ENCODE results near the gene CDC42SE2.
"Not testable (repeated sequence)": the region's sequence is repeated elsewhere in the genome, so short reads cannot be mapped to it uniquely, and the experiment has no call there.

Gene CDC42SE2

GRCh38 chr5:131252824-131253171, 11.1 kb upstream of the CDC42SE2 start:
- DNase-seq: peak; percentile 93

- DNase-seq: not testable (repeated sequence)
These were observed 9.8 kb upstream of the CDC42SE2 start for GRCh38 chr5:131254025-131254424.

DNA sequence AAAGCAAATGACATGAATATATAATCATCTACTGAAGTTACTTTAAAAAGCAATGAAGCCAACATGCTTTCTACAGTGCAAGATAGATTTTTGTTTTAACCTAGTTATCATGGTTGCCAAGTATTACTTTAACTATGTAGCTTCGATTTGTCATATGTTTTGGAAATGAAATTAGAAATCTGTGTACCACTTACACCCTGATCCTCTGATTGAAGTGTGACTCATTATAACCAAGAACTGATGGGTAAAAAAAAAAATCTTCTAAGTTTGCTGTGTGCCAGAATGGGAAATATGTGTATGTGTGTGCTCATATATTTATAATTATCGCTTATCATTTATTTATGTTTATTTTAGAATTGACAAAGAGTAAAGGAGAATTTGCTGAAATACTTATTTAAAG, 9.1 kb upstream of the CDC42SE2 start:
- DNase-seq: peak; percentile 65

GRCh38 chr5:131256507-131256823, 7.4 kb upstream of the CDC42SE2 start:
- DNase-seq: no peak

DNA sequence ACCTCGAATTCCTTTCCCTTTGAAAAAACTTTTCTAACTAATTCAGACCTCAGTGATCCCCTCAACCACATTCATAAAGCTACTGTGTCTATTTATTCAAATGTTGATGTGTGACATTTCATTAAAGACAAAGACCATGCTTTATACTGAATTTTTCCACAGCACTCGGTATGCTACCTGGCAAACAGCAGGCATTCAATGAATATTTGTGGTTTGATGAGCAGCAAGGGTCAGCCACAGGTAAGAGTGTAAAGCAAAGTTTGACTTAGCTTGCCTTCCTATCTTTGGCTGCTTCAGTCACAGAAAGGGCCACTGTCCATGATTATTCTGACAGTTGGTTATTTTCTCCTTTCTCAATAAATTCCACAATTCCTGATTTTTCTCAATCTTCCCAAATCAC, 5.1 kb upstream of the CDC42SE2 start:
- no peak for DNase-seq

- DNase-seq: no peak
These were observed 4.5 kb upstream of the CDC42SE2 start for GRCh38 chr5:131259326-131259725.

DNA sequence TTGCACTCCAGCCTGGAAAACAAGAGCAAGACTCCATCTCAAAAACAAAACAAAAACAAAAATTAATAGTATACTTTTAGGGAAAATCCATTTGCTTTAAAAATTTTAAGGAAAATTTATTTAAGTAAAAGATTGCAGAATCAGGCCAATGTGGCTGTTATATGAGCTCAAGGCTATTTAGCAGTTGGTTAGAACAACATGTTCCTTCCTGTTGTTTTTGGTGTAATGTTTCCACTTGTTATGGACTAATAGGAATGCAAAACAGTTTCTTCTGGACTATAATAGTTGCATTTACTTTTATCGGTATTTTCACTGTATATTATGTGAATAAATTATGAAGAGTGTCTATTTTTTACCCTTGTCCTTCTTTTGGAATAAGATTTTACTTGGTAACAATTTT, 3.0 kb upstream of the CDC42SE2 start:
- no peak for DNase-seq

- no peak for DNase-seq
These were observed 2.4 kb upstream of the CDC42SE2 start for GRCh38 chr5:131261483-131261882.

GRCh38 chr5:131262953-131263541, 806 bp upstream of the CDC42SE2 start:
- no peak for DNase-seq

- DNase-seq: peak; percentile 64
These were observed 722 bp downstream of the CDC42SE2 start for GRCh38 chr5:131264451-131265099.

DNA sequence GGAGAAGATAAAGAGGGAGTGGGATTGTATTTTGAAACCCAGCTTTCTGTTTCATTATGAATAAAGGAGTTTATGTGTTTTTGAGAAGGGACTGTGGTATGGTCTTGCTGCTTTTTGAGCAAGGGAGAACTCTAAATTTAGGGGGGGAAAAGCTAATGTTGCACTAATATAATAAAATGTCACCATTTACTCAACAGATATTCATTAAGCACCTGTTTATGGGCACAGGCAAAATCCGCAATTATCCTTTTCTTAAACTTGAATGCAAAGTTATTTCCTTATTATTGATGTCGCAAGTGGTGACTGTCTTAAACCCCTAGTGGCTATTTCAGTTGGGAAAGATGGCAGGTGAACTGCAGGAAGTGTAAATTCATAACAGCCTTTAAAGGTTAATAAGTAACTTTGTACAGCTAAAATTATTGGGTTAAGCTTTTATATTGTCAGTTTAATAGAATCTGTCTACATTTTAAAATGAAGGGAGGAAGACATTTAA, 1.5 kb downstream of the CDC42SE2 start:
- peak; percentile 64 for DNase-seq

- no peak for DNase-seq
These were observed 2.7 kb downstream of the CDC42SE2 start for GRCh38 chr5:131266370-131267060.

- DNase-seq: no peak
These were observed 5.0 kb downstream of the CDC42SE2 start for GRCh38 chr5:131268758-131269370.

DNA sequence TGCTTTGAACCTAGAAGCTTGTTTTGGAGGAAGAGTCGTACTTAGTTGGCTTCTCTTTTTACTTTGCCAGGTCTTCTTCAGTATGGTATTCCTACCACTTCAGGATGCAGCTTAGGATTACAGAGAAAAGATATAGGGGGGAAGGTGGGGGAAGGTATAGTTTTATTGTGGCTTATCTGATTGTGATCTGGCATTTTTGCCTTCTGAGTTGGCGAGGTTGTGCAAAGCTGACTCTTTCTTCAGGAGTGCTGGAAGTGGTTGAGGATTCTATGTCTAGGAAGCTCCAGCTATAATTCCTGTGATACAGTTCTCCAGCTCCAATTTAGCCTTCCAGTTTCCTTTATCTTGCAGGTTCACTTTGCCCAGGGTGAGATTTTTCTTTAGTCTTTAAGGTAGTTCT, 7.0 kb downstream of the CDC42SE2 start:
- no peak for DNase-seq

GRCh38 chr5:131271888-131272287, 8.0 kb downstream of the CDC42SE2 start:
- DNase-seq: not testable (repeated sequence)

DNA sequence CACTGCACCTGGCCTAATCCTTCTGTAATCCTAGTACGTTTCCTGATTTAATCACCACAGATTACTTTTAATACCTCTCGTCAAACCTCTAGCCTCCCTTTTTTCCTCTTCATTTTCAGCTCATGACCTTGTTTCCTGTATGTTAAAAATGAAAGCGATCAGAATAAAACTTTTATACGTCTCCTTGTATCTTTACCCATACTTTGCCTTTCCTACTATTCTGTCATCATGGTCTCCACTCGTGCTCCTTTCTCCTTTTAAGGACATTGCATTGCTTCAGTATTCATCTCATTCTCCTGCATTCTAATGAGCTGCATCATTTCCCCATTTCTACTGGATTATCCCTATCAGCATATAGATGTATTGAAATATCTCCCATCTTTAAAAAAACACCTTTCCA, 8.5 kb downstream of the CDC42SE2 start:
- DNase-seq: no peak

DNA sequence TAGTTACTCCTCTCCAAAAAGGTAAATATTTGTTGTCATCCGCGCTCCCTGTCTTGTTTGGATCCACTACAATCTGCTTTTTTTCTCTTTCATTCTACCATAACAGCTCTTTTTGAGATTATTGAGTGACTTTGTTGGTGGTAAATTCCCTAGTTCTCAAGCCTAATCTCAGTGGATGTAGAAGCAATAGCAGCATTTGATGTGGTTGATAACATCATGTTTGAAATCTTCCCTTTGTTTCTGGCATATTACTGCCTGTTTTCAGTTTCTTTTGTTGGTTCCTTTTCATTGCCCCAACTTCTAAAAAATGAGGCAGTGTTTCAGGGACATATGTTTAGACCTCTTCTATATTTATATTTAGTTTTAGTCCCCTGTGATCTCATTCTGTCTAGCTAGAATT, 8.9 kb downstream of the CDC42SE2 start:
- no peak for DNase-seq

DNA sequence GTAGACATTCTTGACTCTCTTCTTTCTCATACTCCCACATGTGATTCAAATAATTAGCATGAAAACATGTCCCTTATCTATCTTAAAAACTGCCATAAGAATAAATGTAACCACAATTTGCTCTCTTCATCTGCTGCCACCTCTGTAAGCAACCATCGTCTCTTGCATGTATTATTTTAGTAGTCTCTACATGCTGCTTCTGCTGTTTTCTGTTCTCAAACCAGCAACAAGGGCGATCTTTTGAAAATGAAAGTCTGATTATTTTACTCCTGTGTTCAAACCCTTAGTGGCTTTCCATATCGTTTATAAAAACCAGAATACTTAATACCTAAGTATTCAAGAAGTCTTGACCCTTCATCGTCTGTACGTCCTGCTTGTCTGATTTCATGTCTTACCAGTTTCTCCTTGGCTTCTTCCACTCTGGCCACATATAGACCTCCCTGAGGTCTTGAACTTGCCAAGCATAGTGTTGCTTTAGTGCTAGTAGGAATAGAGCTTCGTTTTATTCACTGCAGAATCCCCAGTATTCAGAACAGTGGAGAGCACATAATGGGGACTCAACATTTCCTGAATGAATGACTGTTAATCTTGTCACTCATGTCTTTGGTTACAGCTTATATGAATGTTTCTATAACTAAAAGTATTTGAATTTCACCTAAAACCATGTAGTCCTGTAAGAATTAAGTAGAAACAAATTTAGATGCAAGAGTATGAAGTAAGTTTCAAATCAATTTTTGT, 10.6 kb downstream of the CDC42SE2 start:
- DNase-seq: no peak

GRCh38 chr5:131276072-131276471, 12.2 kb downstream of the CDC42SE2 start:
- no peak for DNase-seq

GRCh38 chr5:131277447-131277846, 13.6 kb downstream of the CDC42SE2 start:
- DNase-seq: no peak

DNA sequence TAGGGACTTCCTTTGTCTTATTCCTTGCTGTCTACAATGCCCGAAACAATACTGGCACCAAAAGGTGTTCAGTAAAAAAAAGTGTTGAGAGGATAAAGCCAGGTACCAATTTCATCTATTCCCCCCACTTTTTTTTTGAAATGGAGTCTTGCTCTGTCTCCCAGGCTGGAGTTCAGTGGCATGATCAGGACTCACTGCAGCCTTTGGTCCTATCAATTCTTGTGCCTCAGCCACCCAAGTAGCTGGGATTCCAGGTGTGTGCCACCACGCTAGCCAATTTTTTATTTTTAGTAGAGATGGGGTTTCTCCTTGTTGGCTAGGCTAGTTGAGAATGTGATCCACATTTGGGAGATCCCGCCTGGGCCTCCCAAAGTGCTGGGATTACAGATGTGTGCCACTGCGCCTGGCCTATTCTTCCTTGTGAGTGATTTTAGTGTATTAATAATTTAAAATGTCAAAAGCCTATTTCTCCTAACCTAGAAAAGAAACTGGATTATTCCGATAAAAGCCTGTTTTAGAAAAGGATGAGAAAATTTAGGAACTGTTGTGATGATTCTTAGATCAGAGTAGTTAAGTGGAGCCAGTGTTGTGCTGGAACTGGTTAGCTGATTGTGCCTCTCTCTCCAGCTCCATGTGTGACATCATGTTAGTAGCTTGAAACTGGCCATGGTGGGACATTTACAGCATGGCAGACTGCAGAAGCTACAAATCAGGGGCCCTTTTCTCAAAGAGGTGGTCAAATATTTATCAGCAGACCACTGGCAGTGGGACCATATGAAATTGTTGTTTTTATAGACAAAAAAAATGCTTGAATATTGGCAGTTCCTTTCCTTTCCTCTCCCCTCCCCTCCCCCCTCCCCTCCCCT, 14.3 kb downstream of the CDC42SE2 start:
- no peak for DNase-seq

DNA sequence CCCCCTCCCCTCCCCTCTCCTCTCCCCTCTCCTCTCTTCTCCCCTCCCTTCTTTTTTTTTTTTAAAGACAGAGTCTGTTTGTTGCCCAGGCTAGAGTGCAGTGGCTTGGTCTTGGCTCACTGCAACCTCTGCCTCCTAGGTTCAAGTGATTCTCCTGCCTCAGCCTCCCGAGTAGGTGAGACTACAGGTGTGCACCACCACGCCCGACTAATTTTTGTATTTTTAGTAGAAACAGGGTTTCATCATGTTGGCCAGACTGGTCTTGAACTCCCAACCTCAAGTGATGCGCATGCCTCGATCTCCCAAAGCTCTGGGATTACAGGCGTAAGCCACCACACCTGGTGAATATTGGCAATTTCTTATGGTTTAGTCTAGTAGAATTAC, 14.9 kb downstream of the CDC42SE2 start:
- DNase-seq: not testable (repeated sequence)

Data from activated CD4-positive, alpha-beta T cell treated with anti-CD3 and anti-CD28 coated beads, Interleukin-2, amount 50 U/mL, for 16 hours (primary cell).